22Rv1 (cell line): ENCODE results near the gene HOXD9.

Experiments used
- H3K27ac ChIP-seq: fragments of 450-650 bp; 2 replicates; pipeline ENCODE4 v1.5.1; 2017
- CTCF ChIP-seq: fragments of 450-650 bp; IDR thresholded peaks from 2 replicates; pipeline ENCODE4 v1.5.1; 2017; ENCODE audit warnings: mild to moderate bottlenecking
- ZFX ChIP-seq: fragments of 450-650 bp; IDR thresholded peaks from 2 replicates; pipeline ENCODE4 v1.6.1; 2017; ENCODE audit warnings: antibody characterized with exemption, borderline replicate concordance

Gene HOXD9

DNA sequence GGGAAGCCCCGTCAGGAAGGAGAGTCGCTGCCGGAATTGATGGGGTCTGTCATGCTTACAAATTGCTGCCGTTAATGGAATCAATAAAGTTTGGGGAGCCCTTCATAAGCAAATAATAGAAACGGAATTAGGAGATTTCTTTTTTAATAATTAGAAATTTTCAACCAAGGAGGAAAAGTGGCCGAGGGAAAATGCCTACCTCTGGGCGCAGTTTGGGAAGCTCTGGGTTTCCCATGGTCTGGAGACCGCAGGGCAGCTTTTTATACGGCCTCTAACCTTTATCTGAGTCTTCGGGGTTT is 40.0 kb upstream of the HOXD9 start:
- no peak for TF ChIP-seq ZFX
- no peak for TF ChIP-seq CTCF
- no peak overlapping the region for H3K27ac ChIP-seq

- TF ChIP-seq CTCF = no peak
- no peak for TF ChIP-seq ZFX
- no peak overlapping the region for H3K27ac ChIP-seq
Measured at GRCh38 chr2:176082824-176083751, 39.4 kb upstream of the HOXD9 start.

GRCh38 chr2:176083796-176084261 is 38.7 kb upstream of the HOXD9 start, which contains the start of gene EVX2:
Gene EVX2 (minus strand): TSS chr2:176083962. CDS start chr2:176083776, 186 bp downstream.
- TF ChIP-seq ZFX (no peak), CTCF (no peak)
- H3K27ac ChIP-seq = no peak within 1 kb of the TSS

GRCh38 chr2:176084611-176085119 is 37.9 kb upstream of the HOXD9 start:
- H3K27ac ChIP-seq = no peak overlapping the region
- TF ChIP-seq CTCF (no peak), ZFX (no peak)

DNA sequence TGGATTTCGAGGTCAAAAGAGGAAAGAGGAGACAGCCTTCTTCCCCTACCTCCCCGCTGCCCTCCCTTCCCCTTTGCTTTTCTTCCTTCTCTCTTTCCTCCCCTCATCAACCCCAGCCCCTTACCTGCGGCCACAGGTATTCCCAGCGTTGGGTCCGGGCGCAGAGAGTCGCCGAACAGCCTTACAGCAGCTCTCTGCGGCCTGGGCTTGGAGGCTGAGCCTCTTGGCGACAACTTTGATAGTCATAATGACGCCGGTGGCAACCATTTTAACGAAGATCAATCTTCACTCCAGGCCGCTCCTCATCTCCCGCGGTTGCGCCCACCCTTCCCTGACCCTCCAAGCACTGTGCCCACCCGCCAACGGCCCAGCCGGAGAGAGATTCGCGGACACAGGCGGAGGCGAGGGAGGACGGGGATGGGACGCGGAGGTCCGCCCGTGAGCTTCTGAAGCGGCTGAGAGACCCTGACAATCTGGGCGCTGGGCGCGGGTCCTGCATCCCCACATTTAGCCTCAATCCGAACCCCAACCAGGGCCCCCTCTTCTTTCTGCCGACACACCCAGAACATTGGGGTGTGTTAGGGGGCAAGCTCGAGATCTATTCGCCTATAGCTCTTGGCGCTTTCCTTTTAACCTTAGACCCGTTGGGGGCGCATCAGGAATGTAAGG is 37.3 kb upstream of the HOXD9 start:
- no peak for TF ChIP-seq CTCF
- no peak overlapping the region for H3K27ac ChIP-seq

- H3K27ac ChIP-seq = no peak overlapping the region
- TF ChIP-seq CTCF (peak; percentile 52), ZFX (no peak)
Measured at GRCh38 chr2:176085861-176086771, 36.4 kb upstream of the HOXD9 start.
